GM08714 (cell line): ENCODE results near the gene ACBD4.

Experiments
- H3K4me3 ChIP-seq: fragments of 200-500 bp; sonication (Bioruptor generic); 2 replicates; pipeline ENCODE4 v1.5.1; 2014; ENCODE audit warnings: mild to moderate bottlenecking, low read length, inconsistent platforms
- ZNF274 ChIP-seq: IDR thresholded peaks from 2 replicates; pipeline ENCODE4 v1.6.1; 2012; ENCODE audit warnings: mild to moderate bottlenecking, low read depth, low read length

The ACBD4 gene

GRCh38 chr17:45098869-45099616 is 36.4 kb upstream of the ACBD4 start:
- no peak for TF ChIP-seq ZNF274
- H3K4me3 ChIP-seq, result no peak overlapping the region

- no peak for TF ChIP-seq ZNF274
- H3K4me3 ChIP-seq, result no peak overlapping the region
Measured at GRCh38 chr17:45101546-45101882, 34.0 kb upstream of the ACBD4 start.

GRCh38 chr17:45101883-45102811 is 33.3 kb upstream of the ACBD4 start:
- TF ChIP-seq ZNF274, result no peak
- no peak overlapping the region for H3K4me3 ChIP-seq

- no peak overlapping the region for H3K4me3 ChIP-seq
- no peak for TF ChIP-seq ZNF274
Measured at GRCh38 chr17:45102856-45103255, 32.6 kb upstream of the ACBD4 start.

GRCh38 chr17:45103269-45103795 is 32.2 kb upstream of the ACBD4 start:
- no peak for TF ChIP-seq ZNF274
- no peak overlapping the region for H3K4me3 ChIP-seq

GRCh38 chr17:45104029-45104428 is 31.5 kb upstream of the ACBD4 start:
- no peak for TF ChIP-seq ZNF274
- no peak overlapping the region for H3K4me3 ChIP-seq

GRCh38 chr17:45104497-45104896 is 31.0 kb upstream of the ACBD4 start:
- H3K4me3 ChIP-seq, result no peak overlapping the region
- no peak for TF ChIP-seq ZNF274

- no peak overlapping the region for H3K4me3 ChIP-seq
- no peak for TF ChIP-seq ZNF274
Measured at GRCh38 chr17:45104907-45105624, 30.4 kb upstream of the ACBD4 start.

- H3K4me3 ChIP-seq, result no peak overlapping the region
- TF ChIP-seq ZNF274, result no peak
Measured at GRCh38 chr17:45106096-45106495, 29.4 kb upstream of the ACBD4 start.

GRCh38 chr17:45106582-45106981 is 28.9 kb upstream of the ACBD4 start:
- H3K4me3 ChIP-seq, result no peak overlapping the region
- no peak for TF ChIP-seq ZNF274

GRCh38 chr17:45107293-45108010 is 28.0 kb upstream of the ACBD4 start:
- TF ChIP-seq ZNF274, result no peak
- no peak overlapping the region for H3K4me3 ChIP-seq

GRCh38 chr17:45108051-45108450 is 27.4 kb upstream of the ACBD4 start:
- no peak for TF ChIP-seq ZNF274
- no peak overlapping the region for H3K4me3 ChIP-seq

GRCh38 chr17:45108595-45109521 is 26.6 kb upstream of the ACBD4 start:
- TF ChIP-seq ZNF274, result no peak
- no peak overlapping the region for H3K4me3 ChIP-seq
